ENCODE measurements around the gene SKI.

SKI gene

GRCh38 chr1:2201062-2201461 is 27.1 kb upstream of the SKI start:
- H3K4me1 Mint-ChIP-seq, result peaks cover 19% of the 10 kb centered on the region
- no peak overlapping the region for H3K4me3 Mint-ChIP-seq
- no peak for DNase-seq (ENCODE audit: low spot score in 2 of 2)
- ATAC-seq, result no peak
- H3K27ac Mint-ChIP-seq, result no peak overlapping the region
- no peaks in the 10 kb centered on the region for H3K36me3 Mint-ChIP-seq
- no peaks in the 10 kb centered on the region for H3K9me3 Mint-ChIP-seq

GRCh38 chr1:2202008-2202575 is 26.0 kb upstream of the SKI start:
- no peak for ATAC-seq
- no peak for DNase-seq (ENCODE audit: low spot score in 2 of 2)
- Mint-ChIP-seq H3K4me1 (peaks cover 19% of the 10 kb centered on the region), H3K27ac (no peak overlapping the region), H3K36me3 (no peaks in the 10 kb centered on the region), H3K9me3 (no peaks in the 10 kb centered on the region), H3K4me3 (no peak overlapping the region)

GRCh38 chr1:2202843-2203601 is 25.1 kb upstream of the SKI start:
- Mint-ChIP-seq H3K4me3 (peak overlapping the region; percentile 19), H3K36me3 (no peaks in the 10 kb centered on the region), H3K27ac (peak overlapping the region; percentile 34)

GRCh38 chr1:2203671-2204414 is 24.3 kb upstream of the SKI start:
- Mint-ChIP-seq H3K4me1 (peaks cover 15% of the 10 kb centered on the region), H3K9me3 (no peaks in the 10 kb centered on the region), H3K27ac (peak overlapping the region; percentile 34), H3K36me3 (no peaks in the 10 kb centered on the region), H3K4me3 (peak overlapping the region; percentile 55)
- ATAC-seq (no peak), DNase-seq (ENCODE audit: low spot score in 2 of 2) (no peak)

More at GRCh38 chr1:2202843-2203601, 25.1 kb upstream of the SKI start:
- Mint-ChIP-seq H3K9me3 (no peaks in the 10 kb centered on the region), H3K4me1 (peaks cover 19% of the 10 kb centered on the region)
- no peak for DNase-seq (ENCODE audit: low spot score in 2 of 2)
- ATAC-seq, result no peak

- Mint-ChIP-seq H3K4me1 (peaks cover 7% of the 10 kb centered on the region), H3K27ac (no peak overlapping the region), H3K9me3 (no peaks in the 10 kb centered on the region), H3K4me3 (peak overlapping the region; percentile 55), H3K36me3 (no peaks in the 10 kb centered on the region)
- ATAC-seq (peak; percentile 31), DNase-seq (ENCODE audit: low spot score in 2 of 2) (peak in 1 of 2 donors; percentile 81)
Measured at GRCh38 chr1:2204415-2205190, 23.5 kb upstream of the SKI start.

GRCh38 chr1:2205191-2205952 is 22.7 kb upstream of the SKI start:
- no peaks in the 10 kb centered on the region for H3K9me3 Mint-ChIP-seq
- H3K27ac Mint-ChIP-seq, result no peak overlapping the region
- no peaks in the 10 kb centered on the region for H3K36me3 Mint-ChIP-seq
- H3K4me1 Mint-ChIP-seq, result no peaks in the 10 kb centered on the region
- peak; percentile 80 for ATAC-seq
- DNase-seq (ENCODE audit: low spot score in 2 of 2), result peak; percentile 88 to 96
- H3K4me3 Mint-ChIP-seq, result peak overlapping the region; percentile 55

GRCh38 chr1:2206813-2207487 is 21.2 kb upstream of the SKI start:
- no peaks in the 10 kb centered on the region for H3K9me3 Mint-ChIP-seq
- ATAC-seq (no peak), DNase-seq (ENCODE audit: low spot score in 2 of 2) (no peak)
- H3K27ac Mint-ChIP-seq, result no peak overlapping the region
- H3K36me3 Mint-ChIP-seq, result no peaks in the 10 kb centered on the region
- H3K4me3 Mint-ChIP-seq, result no peak overlapping the region
- H3K4me1 Mint-ChIP-seq, result no peaks in the 10 kb centered on the region

GRCh38 chr1:2208309-2209239 is 19.5 kb upstream of the SKI start:
- no peaks in the 10 kb centered on the region for H3K36me3 Mint-ChIP-seq
- no peak overlapping the region for H3K27ac Mint-ChIP-seq
- DNase-seq (ENCODE audit: low spot score in 2 of 2), result no peak
- no peak overlapping the region for H3K4me3 Mint-ChIP-seq
- no peaks in the 10 kb centered on the region for H3K9me3 Mint-ChIP-seq
- ATAC-seq, result no peak
- H3K4me1 Mint-ChIP-seq, result no peaks in the 10 kb centered on the region

GRCh38 chr1:2209400-2210083 is 18.6 kb upstream of the SKI start:
- no peak overlapping the region for H3K27ac Mint-ChIP-seq
- no peaks in the 10 kb centered on the region for H3K36me3 Mint-ChIP-seq
- H3K4me1 Mint-ChIP-seq, result no peaks in the 10 kb centered on the region
- H3K4me3 Mint-ChIP-seq, result no peak overlapping the region
- DNase-seq (ENCODE audit: low spot score in 2 of 2) (no peak), ATAC-seq (no peak)
- no peaks in the 10 kb centered on the region for H3K9me3 Mint-ChIP-seq

GRCh38 chr1:2210084-2210653 is 17.9 kb upstream of the SKI start:
- Mint-ChIP-seq H3K9me3 (no peaks in the 10 kb centered on the region), H3K4me3 (no peak overlapping the region), H3K36me3 (no peaks in the 10 kb centered on the region), H3K27ac (no peak overlapping the region), H3K4me1 (no peaks in the 10 kb centered on the region)
- DNase-seq (ENCODE audit: low spot score in 2 of 2), result no peak
- no peak for ATAC-seq

GRCh38 chr1:2210786-2211185 is 17.3 kb upstream of the SKI start:
- no peak for DNase-seq (ENCODE audit: low spot score in 2 of 2)
- no peaks in the 10 kb centered on the region for H3K4me1 Mint-ChIP-seq
- H3K4me3 Mint-ChIP-seq, result no peak overlapping the region

GRCh38 chr1:2212274-2212531 is 15.9 kb upstream of the SKI start:
- Mint-ChIP-seq H3K4me3 (peak overlapping the region; percentile 30), H3K27ac (no peak overlapping the region), H3K4me1 (no peaks in the 10 kb centered on the region), H3K9me3 (no peaks in the 10 kb centered on the region), H3K36me3 (no peaks in the 10 kb centered on the region)
- no peak for DNase-seq (ENCODE audit: low spot score in 2 of 2)
- no peak for ATAC-seq

More at GRCh38 chr1:2210786-2211185, 17.3 kb upstream of the SKI start:
- Mint-ChIP-seq H3K27ac (no peak overlapping the region), H3K36me3 (no peaks in the 10 kb centered on the region), H3K9me3 (no peaks in the 10 kb centered on the region)
- ATAC-seq, result no peak

Measured in stimulated activated effector memory CD8-positive, alpha-beta T cell treated with anti-CD3 and anti-CD28 coated beads, Interleukin-12 subunit alpha, Interleukin-12 subunit beta, amount 100 ng/mL, for 72 hours (primary cell).